Skeletal muscle satellite cell (primary cell): Measurements from ENCODE around the gene ACSL5.

Experiments used
- H3K27me3 ChIP-seq: 2 replicates; pipeline ENCODE4 v1.7.0; 2013; ENCODE audit warnings: low read length; ENCODE audit not compliant: control insufficient read depth, insufficient read depth
- H3K36me3 ChIP-seq: 2 replicates; pipeline ENCODE4 v1.7.0; 2013; ENCODE audit warnings: mild to moderate bottlenecking, control low read depth, low read length; ENCODE audit not compliant: insufficient read depth
- H3K4me1 ChIP-seq: 2 replicates; pipeline ENCODE4 v1.7.0; 2013; ENCODE audit warnings: low read length; ENCODE audit not compliant: control insufficient read depth, insufficient read depth
- H3K4me2 ChIP-seq: 2 replicates; pipeline ENCODE4 v1.7.0; 2013; ENCODE audit warnings: mild to moderate bottlenecking, low read length
- H3K4me3 ChIP-seq: 2 replicates; pipeline ENCODE4 v1.7.0; 2013; ENCODE audit warnings: low read length
- H3K9ac ChIP-seq: 2 replicates; pipeline ENCODE4 v1.7.0; 2013; ENCODE audit warnings: mild to moderate bottlenecking, low read depth, low read length, moderate library complexity
- H3K9me3 ChIP-seq: replicated peaks from 2 replicates; pipeline ENCODE4 v1.7.0; 2013; ENCODE audit warnings: mild to moderate bottlenecking, control low read depth, low read length

Gene ACSL5

GRCh38 chr10:112338957-112339356, 35.0 kb upstream of the ACSL5 start:
- Histone ChIP-seq H3K4me3 (no peak overlapping the region), H3K27me3 (no peaks in the 10 kb centered on the region)

DNA sequence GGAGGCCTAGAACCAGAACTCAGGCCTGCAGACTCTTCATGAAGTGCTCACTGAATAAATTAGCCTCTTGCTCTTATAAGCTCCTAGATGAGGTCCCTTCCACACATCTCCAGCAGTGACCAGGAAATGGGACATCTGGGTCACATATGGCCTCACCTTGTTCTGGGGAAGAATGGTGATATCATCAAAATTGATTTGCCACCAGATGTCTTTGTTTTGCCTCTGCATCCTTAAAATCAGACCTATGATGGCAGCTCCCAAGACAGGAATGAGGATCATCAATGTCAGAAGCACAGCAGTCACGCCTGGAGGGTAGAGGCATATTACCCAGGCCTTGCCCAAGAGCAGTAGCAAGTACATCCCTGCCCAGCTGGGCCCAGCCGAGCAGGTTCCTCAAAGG, 33.3 kb upstream of the ACSL5 start:
- Histone ChIP-seq H3K27me3 (no peaks in the 10 kb centered on the region), H3K9me3 (no peaks in the 10 kb centered on the region), H3K4me1 (no peaks in the 10 kb centered on the region), H3K9ac (no peak overlapping the region), H3K4me2 (no peak overlapping the region), H3K36me3 (no peaks in the 10 kb centered on the region), H3K4me3 (no peak overlapping the region)

More at GRCh38 chr10:112338957-112339356, 35.0 kb upstream of the ACSL5 start:
- Histone ChIP-seq H3K9ac (no peak overlapping the region), H3K4me2 (no peak overlapping the region), H3K9me3 (no peaks in the 10 kb centered on the region), H3K4me1 (no peaks in the 10 kb centered on the region), H3K36me3 (no peaks in the 10 kb centered on the region)

- H3K36me3 ChIP-seq, result no peaks in the 10 kb centered on the region
- H3K4me3 ChIP-seq, result no peak overlapping the region
- H3K27me3 ChIP-seq, result no peaks in the 10 kb centered on the region
- H3K9ac ChIP-seq, result no peak overlapping the region
- no peaks in the 10 kb centered on the region for H3K9me3 ChIP-seq
- H3K4me1 ChIP-seq, result no peaks in the 10 kb centered on the region
- H3K4me2 ChIP-seq, result no peak overlapping the region
Measured at GRCh38 chr10:112343056-112343806, 30.7 kb upstream of the ACSL5 start.

- Histone ChIP-seq H3K36me3 (no peaks in the 10 kb centered on the region), H3K9me3 (no peaks in the 10 kb centered on the region), H3K9ac (no peak overlapping the region), H3K4me1 (no peaks in the 10 kb centered on the region), H3K4me2 (no peak overlapping the region), H3K4me3 (no peak overlapping the region), H3K27me3 (no peaks in the 10 kb centered on the region)
Measured at GRCh38 chr10:112344261-112344660, 29.7 kb upstream of the ACSL5 start.

DNA sequence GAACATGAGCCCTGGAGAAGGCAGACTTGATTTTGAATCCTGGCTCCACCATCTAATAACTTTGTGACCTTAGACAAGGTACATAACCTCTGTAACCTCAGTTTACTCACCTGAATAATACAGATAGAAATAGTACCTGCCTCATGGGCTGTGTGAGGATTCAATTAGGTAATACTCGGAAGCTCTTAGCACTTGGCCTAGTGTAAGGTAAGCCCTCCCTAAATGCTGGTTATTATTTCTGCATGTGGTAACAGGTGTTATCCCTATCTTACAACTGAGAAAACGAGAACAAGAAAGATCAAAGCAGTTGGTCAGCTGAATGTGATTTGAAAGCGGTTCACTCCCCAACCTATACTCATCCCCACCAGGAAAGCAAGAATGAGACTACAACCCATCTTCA, 28.7 kb upstream of the ACSL5 start:
- Histone ChIP-seq H3K4me3 (no peak overlapping the region), H3K4me1 (no peaks in the 10 kb centered on the region), H3K9me3 (no peaks in the 10 kb centered on the region), H3K9ac (no peak overlapping the region), H3K4me2 (no peak overlapping the region), H3K36me3 (no peaks in the 10 kb centered on the region), H3K27me3 (no peaks in the 10 kb centered on the region)

GRCh38 chr10:112345743-112346142, 28.2 kb upstream of the ACSL5 start:
- H3K4me2 ChIP-seq, result no peak overlapping the region
- H3K36me3 ChIP-seq, result no peaks in the 10 kb centered on the region
- no peak overlapping the region for H3K4me3 ChIP-seq
- no peak overlapping the region for H3K9ac ChIP-seq
- no peaks in the 10 kb centered on the region for H3K9me3 ChIP-seq
- no peaks in the 10 kb centered on the region for H3K4me1 ChIP-seq
- H3K27me3 ChIP-seq, result no peaks in the 10 kb centered on the region

- Histone ChIP-seq H3K9me3 (no peaks in the 10 kb centered on the region), H3K9ac (no peak overlapping the region), H3K4me1 (no peaks in the 10 kb centered on the region), H3K4me3 (no peak overlapping the region), H3K36me3 (no peaks in the 10 kb centered on the region), H3K27me3 (no peaks in the 10 kb centered on the region), H3K4me2 (no peak overlapping the region)
Measured at GRCh38 chr10:112346774-112347173, 27.1 kb upstream of the ACSL5 start.

DNA sequence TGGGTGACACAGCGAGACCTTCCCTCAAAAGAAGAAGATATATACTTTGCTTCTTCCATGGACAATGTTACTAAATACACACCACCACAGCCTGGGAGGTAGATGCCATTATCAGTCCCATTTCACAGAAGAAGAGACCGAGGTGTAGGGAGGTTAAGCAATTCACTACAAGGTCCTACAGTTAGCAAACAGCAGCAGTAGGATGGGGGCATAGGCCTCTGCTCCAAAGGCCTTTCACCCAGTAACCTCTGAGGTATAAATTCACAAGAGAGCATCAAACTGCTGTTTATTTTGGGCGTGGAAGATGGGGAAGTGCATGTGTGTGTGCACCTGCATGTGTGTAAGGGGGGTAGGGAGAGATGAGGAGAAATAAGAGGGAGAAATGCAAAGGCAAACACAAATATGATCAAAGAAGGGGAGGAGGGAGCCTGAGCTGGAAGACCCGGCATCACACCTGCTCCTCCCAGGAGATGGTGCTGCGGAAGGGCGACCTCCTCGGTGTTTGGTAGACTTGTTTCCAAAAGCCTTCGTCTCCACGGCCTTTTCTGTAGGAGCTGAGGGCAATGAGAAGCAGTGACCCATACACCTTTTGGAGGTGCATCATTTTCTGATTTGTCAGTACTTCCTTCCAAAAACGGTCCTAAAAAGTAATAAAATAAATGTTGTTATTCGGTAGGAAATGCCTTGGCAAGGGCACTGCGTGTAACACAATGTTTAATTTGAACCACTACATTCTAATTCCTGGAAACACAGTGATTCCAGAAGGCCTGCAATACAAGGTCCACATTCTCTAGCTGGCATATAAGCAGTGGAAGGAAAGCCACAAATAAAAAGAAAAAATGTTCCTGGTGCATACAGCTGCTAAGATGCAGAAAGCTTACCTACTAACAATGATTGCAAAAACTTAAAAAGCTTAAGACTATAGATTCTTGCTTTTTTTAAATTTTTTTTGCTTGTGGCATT, 25.9 kb upstream of the ACSL5 start:
- H3K27me3 ChIP-seq, result no peaks in the 10 kb centered on the region
- no peak overlapping the region for H3K4me3 ChIP-seq
- no peak overlapping the region for H3K4me2 ChIP-seq
- H3K9ac ChIP-seq, result no peak overlapping the region
- no peaks in the 10 kb centered on the region for H3K4me1 ChIP-seq
- H3K9me3 ChIP-seq, result no peaks in the 10 kb centered on the region
- no peaks in the 10 kb centered on the region for H3K36me3 ChIP-seq

DNA sequence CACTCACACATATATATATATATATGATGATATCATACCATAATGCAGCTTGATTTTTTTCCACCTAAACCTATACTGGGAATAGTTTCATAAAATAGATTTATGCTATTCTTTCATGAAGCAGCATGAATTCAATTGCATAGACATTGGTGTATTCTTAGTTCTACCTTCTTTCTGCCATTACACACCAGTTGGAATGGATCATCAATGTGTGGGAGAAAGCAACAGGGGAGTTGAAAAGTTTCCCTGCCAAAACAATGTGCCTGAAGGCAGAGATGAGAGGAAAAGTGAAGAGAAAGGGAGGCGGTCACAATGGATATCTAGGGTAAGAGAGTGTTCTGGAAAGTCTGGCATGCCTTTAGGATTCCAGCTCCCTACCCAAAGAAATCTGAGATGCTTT, 25.2 kb upstream of the ACSL5 start:
- H3K9ac ChIP-seq, result no peak overlapping the region
- no peaks in the 10 kb centered on the region for H3K36me3 ChIP-seq
- H3K4me3 ChIP-seq, result no peak overlapping the region
- no peaks in the 10 kb centered on the region for H3K9me3 ChIP-seq
- no peaks in the 10 kb centered on the region for H3K4me1 ChIP-seq
- H3K4me2 ChIP-seq, result no peak overlapping the region
- no peaks in the 10 kb centered on the region for H3K27me3 ChIP-seq

- Histone ChIP-seq H3K36me3 (no peaks in the 10 kb centered on the region), H3K9me3 (no peaks in the 10 kb centered on the region), H3K9ac (no peak overlapping the region), H3K27me3 (no peaks in the 10 kb centered on the region), H3K4me2 (no peak overlapping the region), H3K4me1 (no peaks in the 10 kb centered on the region), H3K4me3 (no peak overlapping the region)
Measured at GRCh38 chr10:112349521-112350085, 24.3 kb upstream of the ACSL5 start.

GRCh38 chr10:112351146-112351545, 22.8 kb upstream of the ACSL5 start:
- no peak overlapping the region for H3K4me3 ChIP-seq
- H3K9ac ChIP-seq, result no peak overlapping the region
- H3K36me3 ChIP-seq, result no peaks in the 10 kb centered on the region
- H3K4me1 ChIP-seq, result no peaks in the 10 kb centered on the region
- H3K9me3 ChIP-seq, result no peaks in the 10 kb centered on the region
- no peak overlapping the region for H3K4me2 ChIP-seq
- no peaks in the 10 kb centered on the region for H3K27me3 ChIP-seq
